SK-N-SH (cell line): ENCODE measurements around the gene SOX18. TPM values are rescaled to one million over a fixed set of nuclear protein-coding genes. Genes with fewer than 3 reads are reported as not detected.

ENCODE experiments used
- CTCF ChIA-PET: fragments of 300-600, 350-600 bp; formaldehyde crosslinking; extraction: SDS; loops from one replicate; lab custom pipeline; 2021; lab: Yijun Ruan, JAX
- POLR2A ChIA-PET: fragments of 350-600 bp; sonication (Branson Sonifier 250); formaldehyde crosslinking; extraction: SDS; loops from one replicate; lab custom pipeline; 2020; ENCODE audit warnings: antibody characterized with exemption, inconsistent platforms; lab: Yijun Ruan, JAX
- DNase-seq: peaks from one replicate; pipeline ENCODE4 v3.0.0; 2012
- H2AFZ ChIP-seq: fragments of 200-600 bp; sonication (generic); 2 replicates; pipeline ENCODE4 v1.8.1; 2016; ENCODE audit warnings: antibody characterized with exemption, mild to moderate bottlenecking, low read depth
- H3F3A ChIP-seq: fragments of 200-600 bp; sonication (generic); replicated peaks from 2 replicates; pipeline ENCODE3; 2016; ENCODE audit warnings: antibody characterized with exemption, mild to moderate bottlenecking; ENCODE audit not compliant: insufficient read depth
- H3K27ac ChIP-seq, 2 experiments: fragments of 200-500 bp in 1 of 2; fragments of 200-600 bp in 1 of 2; sonication (Bioruptor generic) in 1 of 2; sonication (generic), shearing (Covaris generic) in 1 of 2; 2 replicates each; pipeline versions ENCODE4 v1.5.1 to v1.6.1; 2014 to 2016; ENCODE audit warnings: low read depth in 2 of 2, inconsistent platforms in 1 of 2, low read length in 1 of 2, mild to moderate bottlenecking in 1 of 2, mixed read lengths in 1 of 2
- H3K27me3 ChIP-seq: fragments of 200-600 bp; sonication (generic), shearing (Covaris generic); 2 replicates; pipeline ENCODE4 v1.6.1; 2016; ENCODE audit warnings: mixed run types; ENCODE audit not compliant: insufficient read depth
- H3K36me3 ChIP-seq, 2 experiments: fragments of 200-500 bp in 1 of 2; fragments of 200-600 bp in 1 of 2; sonication (Bioruptor generic) in 1 of 2; sonication (generic) in 1 of 2; replicated peaks in 1 of 2; 2 replicates each; pipeline versions ENCODE3 to v1.5.1; 2014 to 2016; ENCODE audit warnings: low read length in 1 of 2, mild to moderate bottlenecking in 1 of 2; ENCODE audit not compliant: insufficient read depth in 2 of 2, control insufficient read depth in 1 of 2
- H3K4me1 ChIP-seq, 2 experiments: fragments of 200-500 bp in 1 of 2; fragments of 200-600 bp in 1 of 2; sonication (Bioruptor generic) in 1 of 2; sonication (generic), shearing (Covaris generic) in 1 of 2; 2 replicates each; pipeline versions ENCODE4 v1.5.1 to v1.6.1; 2014 to 2016; ENCODE audit warnings: low read depth in 1 of 2, low read length in 1 of 2, mixed run types in 1 of 2; ENCODE audit not compliant: insufficient read depth in 2 of 2, control insufficient read depth in 1 of 2
- H3K4me2 ChIP-seq: fragments of 200-600 bp; sonication (generic), shearing (Covaris generic); 2 replicates; pipeline ENCODE4 v1.6.1; 2017; ENCODE audit warnings: mixed run types
- H3K4me3 ChIP-seq, 2 experiments: fragments of 200-500 bp in 1 of 2; fragments of 200-600 bp in 1 of 2; sonication (Bioruptor generic) in 1 of 2; sonication (generic), shearing (Covaris generic) in 1 of 2; 2 replicates each; pipeline versions ENCODE4 v1.5.1 to v1.8.1; 2014 to 2016; ENCODE audit warnings: low read depth in 2 of 2, inconsistent platforms in 1 of 2, low read length in 1 of 2, mild to moderate bottlenecking in 1 of 2, mixed read lengths in 1 of 2, moderate library complexity in 1 of 2
- H3K79me2 ChIP-seq: fragments of 200-600 bp; sonication (generic); 2 replicates; pipeline ENCODE4 v1.8.1; 2017; ENCODE audit warnings: mild to moderate bottlenecking; ENCODE audit not compliant: insufficient read depth
- H3K9ac ChIP-seq: fragments of 200-600 bp; sonication (generic); 2 replicates; pipeline ENCODE4 v1.6.1; 2017; ENCODE audit warnings: mixed run types
- H3K9me2 ChIP-seq: fragments of 200-600 bp; sonication (generic); 2 replicates; pipeline ENCODE4 v1.6.1; 2017; ENCODE audit warnings: mixed run types
- H3K9me3 ChIP-seq: fragments of 200-600 bp; sonication (generic); 2 replicates; pipeline ENCODE4 v1.6.1; 2017; ENCODE audit warnings: mixed run types, mild to moderate bottlenecking, moderate library complexity
- H4K20me1 ChIP-seq: fragments of 200-600 bp; sonication (generic); 2 replicates; pipeline ENCODE4 v1.6.1; 2017; ENCODE audit warnings: mild to moderate bottlenecking, mixed run types; ENCODE audit not compliant: insufficient read depth
- POLR2AphosphoS5 ChIP-seq: IDR thresholded peaks from 2 replicates; pipeline ENCODE4 v1.6.1; 2012; ENCODE audit warnings: low read depth, low read length
- WGBS: methylation state at CpG from one replicate; pipeline ENCODE4 v1.1.6; 2017; ENCODE audit warnings: low lambda C conversion rate; 5-methylcytosine and 5-hydroxymethylcytosine counted together
- polyA plus RNA-seq, 3 experiments: library from polyadenylated mRNA; depleted of rRNA; stranded (reverse); fragments of >200 nt; gene quantifications; 2 replicates each; pipeline ENCODE4 v1.2.3, GENCODE V29; 2012
- small RNA-seq, 7 experiments: library from RNA; depleted of rRNA; stranded (forward); fragments of <200 nt; gene quantifications; one replicate each; pipeline ENCODE3, GENCODE V24; 2012

The SOX18 gene
- polyA plus RNA-seq, 1 of the 3 experiments (the other 2 are of a cell fraction) = not detected

- no peaks in the 10 kb centered on the region for H3F3A ChIP-seq
- no peaks in the 10 kb centered on the region for H3K27me3 ChIP-seq
- 95% methylated on average over 11 of the region's 12 CpGs for WGBS
- no peaks in the 10 kb centered on the region for H3K9me3 ChIP-seq
- H4K20me1 ChIP-seq = peaks cover 5% of the 10 kb centered on the region; the same call in 1 of the 2 replicates
- POLR2A ChIA-PET = no interaction called here
- no peak overlapping the region for H2AFZ ChIP-seq
- DNase-seq = no peak
- H3K27ac ChIP-seq = no peak overlapping the region
- no peaks in the 10 kb centered on the region for H3K9me2 ChIP-seq
- H3K9ac ChIP-seq = no peak overlapping the region
- no peaks in the 10 kb centered on the region for H3K4me1 ChIP-seq
- no peak overlapping the region for H3K4me3 ChIP-seq
- no peak overlapping the region for H3K4me2 ChIP-seq
- CTCF ChIA-PET = interaction anchor here (0.9 to 1.7 kb wide), 2 partner anchors 27 to 38 kb away, joined by 3 to 5 read pairs; no protein-coding TSS in a partner anchor
- TF ChIP-seq POLR2AphosphoS5 = no peak
- H3K36me3 ChIP-seq = peaks cover 31 to 52% of the 10 kb centered on the region in 2 experiments
- peaks cover 8% of the 10 kb centered on the region; the same call in 1 of the 2 replicates for H3K79me2 ChIP-seq
Measured at GRCh38 chr20:64000906-64001305, 48.5 kb downstream of the SOX18 start.

Small RNA genes lying within 50 kb of the gene (small RNA-seq; reads per million reads assigned to genes)
- gene AL355803.1 (0 reads per million in 7 experiments), gene MIR6813 (0.06 to 6.8 (median 2.6) reads per million in 7 experiments)

Other genes starting within 250 kb of the SOX18 start
- gene ZBTB46, start 218.4 kb downstream of the SOX18 start, polyA plus RNA-seq (2012; rRNA removed) = 0.11 and 0.15 TPM in 2 replicates
- not detected in 2 replicates for gene ABHD16B, start 188.1 kb downstream of the SOX18 start, polyA plus RNA-seq (2012; rRNA removed)
- gene TPD52L2, start 184.4 kb downstream of the SOX18 start, polyA plus RNA-seq (2012; rRNA removed) = 137 and 161 TPM in 2 replicates
- 24.2 and 26.2 TPM in 2 replicates for gene DNAJC5, start 154.5 kb downstream of the SOX18 start, polyA plus RNA-seq (2012; rRNA removed)
- 70.3 and 71.6 TPM in 2 replicates for gene UCKL1, start 93.2 kb downstream of the SOX18 start, polyA plus RNA-seq (2012; rRNA removed)
- 10.4 and 11.8 TPM in 2 replicates for gene ZNF512B, start 79.7 kb downstream of the SOX18 start, polyA plus RNA-seq (2012; rRNA removed)
- gene SAMD10, start 70.0 kb downstream of the SOX18 start, polyA plus RNA-seq (2012; rRNA removed) = 11.0 and 11.6 TPM in 2 replicates
- 50.1 and 59.1 TPM in 2 replicates for gene PRPF6, start 68.5 kb downstream of the SOX18 start, polyA plus RNA-seq (2012; rRNA removed)
- gene C20orf204, start 13.5 kb downstream of the SOX18 start, polyA plus RNA-seq (2012; rRNA removed) = 0.16 and 0.21 TPM in 2 replicates
- gene TCEA2, start 13.6 kb upstream of the SOX18 start, polyA plus RNA-seq (2012; rRNA removed) = 53.5 and 98.9 TPM in 2 replicates
- gene RGS19, start 29.9 kb upstream of the SOX18 start, polyA plus RNA-seq (2012; rRNA removed) = 18.7 and 20.5 TPM in 2 replicates
- gene OPRL1, start 30.4 kb upstream of the SOX18 start, polyA plus RNA-seq (2012; rRNA removed) = 1.7 and 1.8 TPM in 2 replicates
- 0.37 and 0.71 TPM in 2 replicates for gene LKAAEAR1, start 34.8 kb upstream of the SOX18 start, polyA plus RNA-seq (2012; rRNA removed)
- gene NPBWR2, start 57.9 kb upstream of the SOX18 start, polyA plus RNA-seq (2012; rRNA removed) = not detected in 2 replicates
- 0.10 and 0.23 TPM in 2 replicates for gene MYT1, start 114.8 kb upstream of the SOX18 start, polyA plus RNA-seq (2012; rRNA removed)
- 50.7 and 53.2 TPM in 2 replicates for gene PCMTD2, start 206.1 kb upstream of the SOX18 start, polyA plus RNA-seq (2012; rRNA removed)